Measurements from ENCODE around the gene SLC35F3. TPM values are rescaled to one million over a fixed set of nuclear protein-coding genes. Genes with fewer than 3 reads are reported as not detected.
"Not testable (repeated sequence)": the region's sequence is repeated elsewhere in the genome, so short reads cannot be mapped to it uniquely, and the experiment has no call there.

SLC35F3 gene
- total RNA-seq, 2 experiments from 2014 or later: 0.86 to 1.8 TPM

- peaks cover 5% of the 10 kb centered on the region for H3K4me1 Mint-ChIP-seq
- H3K36me3 Mint-ChIP-seq (ENCODE audit: low read depth): no peaks in the 10 kb centered on the region
- peak overlapping the region; percentile 30 for H3K4me3 Mint-ChIP-seq
- CTCF ChIA-PET: interaction anchor here (0.5 to 3.9 kb wide), 23 partner anchors 10 to 1022 kb away, joined by 3 to 24 read pairs (median 3); no protein-coding TSS in a partner anchor
- H3K27ac Mint-ChIP-seq: no peak overlapping the region
- no peaks in the 10 kb centered on the region for H3K9me3 Mint-ChIP-seq (ENCODE audit: low read depth)
- intact Hi-C loops (cut with DNase I, micrococcal nuclease): loop anchor here (1.0 to 10.0 kb wide), 5 partner anchors 72 to 980 kb away; no protein-coding TSS in a partner anchor
- peak; percentile 55 for ATAC-seq
- peaks cover 12% of the 10 kb centered on the region for H3K27me3 Mint-ChIP-seq
- POLR2A ChIA-PET: no interaction called here
- DNase-seq: peak; percentile 42
Measured at GRCh38 chr1:234114648-234115307, 210.3 kb downstream of the SLC35F3 start.

GRCh38 chr1:234118911-234119310, 214.4 kb downstream of the SLC35F3 start:
- POLR2A ChIA-PET: no interaction called here
- no peak overlapping the region for H3K27ac Mint-ChIP-seq

GRCh38 chr1:234119431-234119830, 215.0 kb downstream of the SLC35F3 start:
- peaks cover 12% of the 10 kb centered on the region for H3K27me3 Mint-ChIP-seq
- DNase-seq (no peak), ATAC-seq (no peak)
- H3K9me3 Mint-ChIP-seq (ENCODE audit: low read depth): peaks cover 2% of the 10 kb centered on the region
- no peaks in the 10 kb centered on the region for H3K36me3 Mint-ChIP-seq (ENCODE audit: low read depth)
- H3K27ac Mint-ChIP-seq: no peak overlapping the region
- ChIA-PET CTCF (interaction anchor here (0.7 to 1.2 kb wide), 5 partner anchors 14 to 1531 kb away, joined by 3 to 4 read pairs (median 3); no protein-coding TSS in a partner anchor), POLR2A (no interaction called here)
- H3K4me1 Mint-ChIP-seq: peaks cover 5% of the 10 kb centered on the region
- intact Hi-C loops (cut with DNase I, micrococcal nuclease): loop anchor here in 1 of 2 experiments (10.0 kb wide), 1 partner anchor 975 kb away; no protein-coding TSS in a partner anchor
- H3K4me3 Mint-ChIP-seq: no peak overlapping the region

More at GRCh38 chr1:234118911-234119310, 214.4 kb downstream of the SLC35F3 start:
- DNase-seq (no peak), ATAC-seq (no peak)
- H3K27me3 Mint-ChIP-seq: peaks cover 9% of the 10 kb centered on the region
- CTCF ChIA-PET: interaction anchor here (0.6 to 1.2 kb wide), 8 partner anchors 14 to 1532 kb away, joined by 3 to 4 read pairs (median 3); no protein-coding TSS in a partner anchor
- peaks cover 2% of the 10 kb centered on the region for H3K9me3 Mint-ChIP-seq (ENCODE audit: low read depth)
- H3K4me1 Mint-ChIP-seq: peaks cover 5% of the 10 kb centered on the region
- H3K4me3 Mint-ChIP-seq: no peak overlapping the region
- no peaks in the 10 kb centered on the region for H3K36me3 Mint-ChIP-seq (ENCODE audit: low read depth)
- intact Hi-C loops (cut with DNase I, micrococcal nuclease): loop anchor here in 1 of 2 experiments (10.0 kb wide), 1 partner anchor 976 kb away; no protein-coding TSS in a partner anchor

- DNase-seq (no peak), ATAC-seq (no peak)
- intact Hi-C loops (cut with DNase I, micrococcal nuclease): no loop called here
- Mint-ChIP-seq H3K27me3 (peaks cover 14% of the 10 kb centered on the region), H3K36me3 (ENCODE audit: low read depth) (no peaks in the 10 kb centered on the region), H3K4me3 (no peak overlapping the region), H3K9me3 (ENCODE audit: low read depth) (peaks cover 2% of the 10 kb centered on the region), H3K4me1 (no peaks in the 10 kb centered on the region), H3K27ac (no peak overlapping the region)
- ChIA-PET POLR2A (no interaction called here), CTCF (no interaction called here)
Measured at GRCh38 chr1:234120327-234120944, 216.0 kb downstream of the SLC35F3 start.

DNA sequence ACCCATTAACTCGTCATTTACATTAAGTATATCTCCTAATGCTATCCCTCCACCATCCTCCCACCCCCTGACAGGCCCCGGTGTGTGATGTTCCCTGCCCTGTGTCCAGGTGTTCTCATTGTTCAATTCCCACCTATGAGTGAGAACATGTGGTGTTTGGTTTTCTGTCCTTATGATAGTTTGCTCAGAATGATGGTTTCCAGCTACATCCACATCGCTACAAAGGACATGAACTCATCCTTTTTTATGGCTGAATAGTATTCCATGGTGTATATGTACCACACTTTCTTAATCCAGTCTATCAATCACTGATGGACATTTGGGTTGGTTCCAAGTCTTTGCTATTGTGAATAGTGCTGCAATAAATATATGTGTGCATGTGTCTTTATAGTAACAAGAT, 217.2 kb downstream of the SLC35F3 start:
- H3K4me1 Mint-ChIP-seq; CTCF ChIA-PET; H3K9me3 Mint-ChIP-seq (ENCODE audit: low read depth); DNase-seq; H3K27ac Mint-ChIP-seq; H3K4me3 Mint-ChIP-seq; ATAC-seq; intact Hi-C loops (cut with DNase I, micrococcal nuclease); POLR2A ChIA-PET; H3K36me3 Mint-ChIP-seq (ENCODE audit: low read depth): not testable (repeated sequence)
- H3K27me3 Mint-ChIP-seq: peaks cover 22% of the 10 kb centered on the region

- CTCF ChIA-PET: interaction anchor here (0.6 kb wide), 1 partner anchor 339 kb away, joined by 3 read pairs; no protein-coding TSS in a partner anchor
- H3K36me3 Mint-ChIP-seq (ENCODE audit: low read depth); intact Hi-C loops (cut with DNase I, micrococcal nuclease); H3K4me3 Mint-ChIP-seq; DNase-seq; POLR2A ChIA-PET; H3K27ac Mint-ChIP-seq; H3K9me3 Mint-ChIP-seq (ENCODE audit: low read depth); H3K4me1 Mint-ChIP-seq; ATAC-seq: not testable (repeated sequence)
- peaks cover 27% of the 10 kb centered on the region for H3K27me3 Mint-ChIP-seq
Measured at GRCh38 chr1:234122571-234122970, 218.1 kb downstream of the SLC35F3 start.

GRCh38 chr1:234123867-234124266, 219.4 kb downstream of the SLC35F3 start:
- no peak overlapping the region for H3K4me3 Mint-ChIP-seq
- no peak overlapping the region for H3K27ac Mint-ChIP-seq
- intact Hi-C loops (cut with DNase I, micrococcal nuclease): no loop called here
- ChIA-PET POLR2A (interaction anchor here (0.6 kb wide), 1 partner anchor 199 kb away, joined by 3 read pairs; no protein-coding TSS in a partner anchor), CTCF (interaction anchor here (1.2 to 2.7 kb wide), 7 partner anchors 9 to 203 kb away, joined by 6 to 21 read pairs (median 8); no protein-coding TSS in a partner anchor)
- no peaks in the 10 kb centered on the region for H3K4me1 Mint-ChIP-seq
- peaks cover 2% of the 10 kb centered on the region for H3K9me3 Mint-ChIP-seq (ENCODE audit: low read depth)
- no peak for ATAC-seq
- peaks cover 27% of the 10 kb centered on the region for H3K27me3 Mint-ChIP-seq
- H3K36me3 Mint-ChIP-seq (ENCODE audit: low read depth): no peaks in the 10 kb centered on the region
- no peak for DNase-seq

- H3K4me3 Mint-ChIP-seq: no peak overlapping the region
- H3K4me1 Mint-ChIP-seq: no peaks in the 10 kb centered on the region
- CTCF ChIA-PET: interaction anchor here (0.6 to 2.7 kb wide), 8 partner anchors 8 to 206 kb away, joined by 3 to 21 read pairs (median 4); no protein-coding TSS in a partner anchor
- POLR2A ChIA-PET: no interaction called here
- peaks cover 2% of the 10 kb centered on the region for H3K9me3 Mint-ChIP-seq (ENCODE audit: low read depth)
- ATAC-seq (peak; percentile 73), DNase-seq (peak; percentile 73)
- H3K27me3 Mint-ChIP-seq: peaks cover 27% of the 10 kb centered on the region
- no peaks in the 10 kb centered on the region for H3K36me3 Mint-ChIP-seq (ENCODE audit: low read depth)
- H3K27ac Mint-ChIP-seq: no peak overlapping the region
- intact Hi-C loops (cut with DNase I, micrococcal nuclease): loop anchor here (1.0 to 5.0 kb wide), 3 partner anchors 185 to 202 kb away; no protein-coding TSS in a partner anchor
Measured at GRCh38 chr1:234125283-234125682, 220.8 kb downstream of the SLC35F3 start.

DNA sequence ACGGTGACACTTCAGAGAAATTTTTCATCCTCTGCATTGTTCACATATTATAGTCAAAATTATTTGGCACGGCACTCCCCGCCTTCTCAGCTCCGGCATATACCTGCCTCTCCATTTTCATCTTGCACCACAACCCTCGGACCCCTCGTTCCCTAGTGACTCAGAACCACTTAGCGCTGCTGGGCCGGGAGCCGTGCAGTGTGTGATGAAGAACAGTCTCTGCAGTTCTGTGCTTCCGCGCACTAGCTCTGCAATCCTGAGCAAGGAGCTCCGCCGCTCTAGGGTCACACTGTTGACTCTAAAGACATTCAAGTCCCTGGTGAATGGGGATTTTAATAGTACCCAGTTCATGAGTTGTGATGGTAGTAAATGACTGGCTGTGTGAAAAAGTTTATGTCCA, 221.2 kb downstream of the SLC35F3 start:
- DNase-seq (no peak), ATAC-seq (no peak)
- ChIA-PET POLR2A (no interaction called here), CTCF (interaction anchor here (0.6 to 2.7 kb wide), 4 partner anchors 10 to 45 kb away, joined by 3 to 21 read pairs (median 3); no protein-coding TSS in a partner anchor)
- no peaks in the 10 kb centered on the region for H3K4me1 Mint-ChIP-seq
- H3K27ac Mint-ChIP-seq: no peak overlapping the region
- H3K9me3 Mint-ChIP-seq (ENCODE audit: low read depth): peaks cover 2% of the 10 kb centered on the region
- peaks cover 27% of the 10 kb centered on the region for H3K27me3 Mint-ChIP-seq
- H3K36me3 Mint-ChIP-seq (ENCODE audit: low read depth): no peaks in the 10 kb centered on the region
- intact Hi-C loops (cut with DNase I, micrococcal nuclease): loop anchor here (1.0 to 5.0 kb wide), 3 partner anchors 185 to 202 kb away; no protein-coding TSS in a partner anchor
- H3K4me3 Mint-ChIP-seq: no peak overlapping the region

DNA sequence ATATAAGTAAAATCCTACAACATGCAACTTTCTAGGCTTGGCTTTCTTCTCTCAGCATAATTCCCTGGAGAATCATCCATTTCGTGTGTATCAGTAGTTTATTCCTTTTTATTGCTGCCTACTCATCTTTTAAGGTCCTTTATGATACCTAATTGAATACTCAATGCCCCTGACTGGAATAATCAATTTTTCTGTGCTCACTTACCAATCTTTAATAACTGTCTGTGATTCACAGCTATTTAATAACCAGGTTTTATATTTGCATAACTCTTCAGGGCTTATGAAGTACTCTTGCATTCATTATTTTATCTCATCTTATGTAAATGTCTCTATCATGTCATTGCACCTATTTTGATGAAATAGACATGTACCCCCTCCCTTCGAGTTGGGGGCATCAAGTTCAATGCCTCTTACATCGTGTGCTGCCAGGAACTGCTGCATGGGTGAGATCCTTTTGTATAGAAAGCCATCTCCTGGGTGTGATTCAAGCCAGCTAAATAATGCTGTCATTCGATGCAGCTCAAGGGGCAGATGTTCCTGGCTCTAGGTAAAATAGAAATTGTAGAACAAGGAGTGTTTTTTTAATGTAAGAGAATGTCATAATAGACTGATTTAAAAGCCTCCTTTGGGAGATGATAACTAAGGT, 222.7 kb downstream of the SLC35F3 start:
- intact Hi-C loops (cut with DNase I, micrococcal nuclease): loop anchor here in 1 of 2 experiments (5.0 kb wide), 1 partner anchor 200 kb away; no protein-coding TSS in a partner anchor
- no peak for ATAC-seq
- Mint-ChIP-seq H3K9me3 (ENCODE audit: low read depth) (peaks cover 2% of the 10 kb centered on the region), H3K4me3 (no peak overlapping the region), H3K4me1 (no peaks in the 10 kb centered on the region), H3K36me3 (ENCODE audit: low read depth) (no peaks in the 10 kb centered on the region), H3K27ac (no peak overlapping the region), H3K27me3 (peaks cover 27% of the 10 kb centered on the region)
- CTCF ChIA-PET: interaction anchor here (0.6 to 2.0 kb wide), 7 partner anchors 13 to 1037 kb away, joined by 3 to 6 read pairs (median 4); no protein-coding TSS in a partner anchor
- no peak for DNase-seq
- POLR2A ChIA-PET: no interaction called here

DNA sequence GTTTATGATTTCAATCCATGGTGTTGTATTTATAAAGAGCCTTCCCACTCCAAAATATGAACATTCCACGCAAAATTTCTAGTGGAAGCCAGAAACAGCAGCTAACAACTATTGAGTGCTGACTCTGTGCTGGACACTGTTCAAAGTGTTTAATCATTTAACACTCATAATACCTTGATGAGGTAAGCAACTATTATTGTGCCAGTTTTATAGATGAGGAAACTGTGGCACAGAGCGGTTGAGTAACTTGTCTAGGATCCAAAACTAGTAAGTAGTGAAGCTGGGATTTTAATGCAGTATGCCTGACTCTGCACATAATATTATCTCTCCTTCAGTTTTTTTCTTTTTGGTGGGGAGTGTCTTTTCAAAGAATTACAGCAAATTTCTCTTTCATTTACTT, 228.3 kb downstream of the SLC35F3 start:
- no peak for DNase-seq

More for the DNA sequence above, 228.3 kb downstream of the SLC35F3 start:
- H3K4me1 Mint-ChIP-seq: no peaks in the 10 kb centered on the region
- H3K4me3 Mint-ChIP-seq: no peak overlapping the region
- no peak overlapping the region for H3K27ac Mint-ChIP-seq
- no peak for ATAC-seq
- H3K36me3 Mint-ChIP-seq (ENCODE audit: low read depth): no peaks in the 10 kb centered on the region
- ChIA-PET CTCF (interaction anchor here (1.0 kb wide), 1 partner anchor 8 kb away, joined by 7 read pairs; no protein-coding TSS in a partner anchor), POLR2A (no interaction called here)
- H3K27me3 Mint-ChIP-seq: peaks cover 7% of the 10 kb centered on the region
- intact Hi-C loops (cut with DNase I, micrococcal nuclease): no loop called here
- no peaks in the 10 kb centered on the region for H3K9me3 Mint-ChIP-seq (ENCODE audit: low read depth)
